ENCODE results near the gene TERB2.
"Not testable (repeated sequence)": the region's sequence is repeated elsewhere in the genome, so short reads cannot be mapped to it uniquely, and the experiment has no call there.

TERB2 gene
- total RNA-seq: 0 reads per million in 3 experiments

- no peak for DNase-seq
Measured at GRCh38 chr15:44956388-44956787, at the start of gene TERB2. TERB2 (plus strand) TSS chr15:44956687; CDS start chr15:44956719, 32 bp downstream.

- DNase-seq: no peak
Measured at GRCh38 chr15:44909423-44909822, 47.1 kb upstream of the TERB2 start.

- no peak for DNase-seq
Measured at GRCh38 chr15:44910981-44911625, 45.4 kb upstream of the TERB2 start.

GRCh38 chr15:44912186-44912585 is 44.3 kb upstream of the TERB2 start:
- DNase-seq: not testable (repeated sequence)

- not testable (repeated sequence) for DNase-seq
Measured at GRCh38 chr15:44912974-44913448, 43.5 kb upstream of the TERB2 start.

GRCh38 chr15:44918136-44918535 is 38.4 kb upstream of the TERB2 start:
- no peak for DNase-seq

GRCh38 chr15:44928658-44929057 is 27.8 kb upstream of the TERB2 start:
- not testable (repeated sequence) for DNase-seq

GRCh38 chr15:44930283-44930682 is 26.2 kb upstream of the TERB2 start:
- DNase-seq: not testable (repeated sequence)

GRCh38 chr15:44958302-44958701 is 1.8 kb downstream of the TERB2 start:
- not testable (repeated sequence) for DNase-seq

GRCh38 chr15:44968475-44968874 is 12.0 kb downstream of the TERB2 start:
- DNase-seq: no peak

- no peak for DNase-seq
Measured at GRCh38 chr15:44971036-44971435, 14.5 kb downstream of the TERB2 start.

- not testable (repeated sequence) for DNase-seq
Measured at GRCh38 chr15:44976183-44976582, 19.7 kb downstream of the TERB2 start.

GRCh38 chr15:44977781-44978180 is 21.3 kb downstream of the TERB2 start:
- not testable (repeated sequence) for DNase-seq

- DNase-seq: not testable (repeated sequence)
Measured at GRCh38 chr15:44979617-44980339, 23.3 kb downstream of the TERB2 start.

GRCh38 chr15:44984144-44984543 is 27.7 kb downstream of the TERB2 start:
- DNase-seq: not testable (repeated sequence)

GRCh38 chr15:44986346-44987055 is 30.0 kb downstream of the TERB2 start:
- DNase-seq: not testable (repeated sequence)

GRCh38 chr15:44987711-44988110 is 31.2 kb downstream of the TERB2 start:
- not testable (repeated sequence) for DNase-seq

- not testable (repeated sequence) for DNase-seq
Measured at GRCh38 chr15:44988184-44988869, 31.8 kb downstream of the TERB2 start.

GRCh38 chr15:44988870-44989219 is 32.4 kb downstream of the TERB2 start:
- DNase-seq: not testable (repeated sequence)

GRCh38 chr15:44997632-44998031 is 41.1 kb downstream of the TERB2 start:
- not testable (repeated sequence) for DNase-seq

- DNase-seq: no peak
Measured at GRCh38 chr15:44999105-44999504, 42.6 kb downstream of the TERB2 start.

- DNase-seq: not testable (repeated sequence)
Measured at GRCh38 chr15:45001180-45001579, 44.7 kb downstream of the TERB2 start.

All from central memory CD4-positive, alpha-beta T cell (primary cell).